Cardiac fibroblast (primary cell): ENCODE measurements around the gene FHIP1B.
A peak's percentile ranks its signal among the peaks of the same experiment; 100 is the strongest.

ENCODE experiments used
- DNase-seq, 2 donors: peaks; one replicate each; pipeline versions ENCODE4 v3.0.0 to v3.0.0-alpha.2; 2010; ENCODE audit warnings: low read depth in 2 of 2
- H3K4me3 ChIP-seq, 2 donors: replicated peaks in 1 of 2; 1 replicate in 1 of 2; 2 replicates in 1 of 2; pipeline ENCODE4 v1.5.1; 2011; ENCODE audit warnings: low read depth in 2 of 2, low read length in 2 of 2, mild to moderate bottlenecking in 2 of 2, moderate library complexity in 1 of 2
- TF ChIP-seq, protein P1 (sequence below): IDR thresholded peaks from one replicate; pipeline ENCODE4 v1.5.1; 2011; ENCODE audit warnings: low read depth, mild to moderate bottlenecking, low read length, inconsistent platforms

Gene FHIP1B

GRCh38 chr11:6204706-6205105, 29.7 kb downstream of the FHIP1B start:
- TF ChIP-seq, protein P1, sequence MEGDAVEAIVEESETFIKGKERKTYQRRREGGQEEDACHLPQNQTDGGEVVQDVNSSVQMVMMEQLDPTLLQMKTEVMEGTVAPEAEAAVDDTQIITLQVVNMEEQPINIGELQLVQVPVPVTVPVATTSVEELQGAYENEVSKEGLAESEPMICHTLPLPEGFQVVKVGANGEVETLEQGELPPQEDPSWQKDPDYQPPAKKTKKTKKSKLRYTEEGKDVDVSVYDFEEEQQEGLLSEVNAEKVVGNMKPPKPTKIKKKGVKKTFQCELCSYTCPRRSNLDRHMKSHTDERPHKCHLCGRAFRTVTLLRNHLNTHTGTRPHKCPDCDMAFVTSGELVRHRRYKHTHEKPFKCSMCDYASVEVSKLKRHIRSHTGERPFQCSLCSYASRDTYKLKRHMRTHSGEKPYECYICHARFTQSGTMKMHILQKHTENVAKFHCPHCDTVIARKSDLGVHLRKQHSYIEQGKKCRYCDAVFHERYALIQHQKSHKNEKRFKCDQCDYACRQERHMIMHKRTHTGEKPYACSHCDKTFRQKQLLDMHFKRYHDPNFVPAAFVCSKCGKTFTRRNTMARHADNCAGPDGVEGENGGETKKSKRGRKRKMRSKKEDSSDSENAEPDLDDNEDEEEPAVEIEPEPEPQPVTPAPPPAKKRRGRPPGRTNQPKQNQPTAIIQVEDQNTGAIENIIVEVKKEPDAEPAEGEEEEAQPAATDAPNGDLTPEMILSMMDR: no peak
- DNase-seq: peak in 1 of 2 donors; percentile 21
- H3K4me3 ChIP-seq: no peak overlapping the region

GRCh38 chr11:6203327-6203726, 31.1 kb downstream of the FHIP1B start:
- no peak for DNase-seq
- no peak overlapping the region for H3K4me3 ChIP-seq
- TF ChIP-seq, protein P1: no peak

- no peak for DNase-seq
- TF ChIP-seq, protein P1: no peak
- H3K4me3 ChIP-seq: no peak overlapping the region
These were observed 32.4 kb downstream of the FHIP1B start for GRCh38 chr11:6202041-6202440.

GRCh38 chr11:6201481-6201880, 33.0 kb downstream of the FHIP1B start:
- TF ChIP-seq, protein P1: no peak
- DNase-seq: peak; percentile 13 to 15
- H3K4me3 ChIP-seq: no peak overlapping the region

- DNase-seq: peak in 1 of 2 donors; percentile 40
- TF ChIP-seq, protein P1: no peak
- no peak overlapping the region for H3K4me3 ChIP-seq
These were observed 33.5 kb downstream of the FHIP1B start for GRCh38 chr11:6200975-6201374.

DNA sequence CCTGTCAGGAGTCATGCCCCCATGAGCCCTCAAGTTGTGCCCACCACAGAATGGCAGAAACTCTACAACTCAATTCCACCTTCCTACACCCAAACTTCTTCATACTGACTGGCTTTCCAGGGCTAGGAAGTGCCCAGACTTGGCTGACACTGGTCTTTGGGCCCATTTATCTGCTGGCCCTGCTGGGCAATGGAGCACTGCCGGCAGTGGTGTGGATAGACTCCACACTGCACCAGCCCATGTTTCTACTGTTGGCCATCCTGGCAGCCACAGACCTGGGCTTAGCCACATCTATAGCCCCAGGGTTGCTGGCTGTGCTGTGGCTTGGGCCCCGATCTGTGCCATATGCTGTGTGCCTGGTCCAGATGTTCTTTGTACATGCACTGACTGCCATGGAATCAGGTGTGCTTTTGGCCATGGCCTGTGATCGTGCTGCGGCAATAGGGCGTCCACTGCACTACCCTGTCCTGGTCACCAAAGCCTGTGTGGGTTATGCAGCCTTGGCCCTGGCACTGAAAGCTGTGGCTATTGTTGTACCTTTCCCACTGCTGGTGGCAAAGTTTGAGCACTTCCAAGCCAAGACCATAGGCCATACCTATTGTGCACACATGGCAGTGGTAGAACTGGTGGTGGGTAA, 35.1 kb downstream of the FHIP1B start, which contains the start of gene OR52W1:
Gene OR52W1, plus strand, starts transcription at position 51 of the 637 bp plus-strand sequence. Its CDS starts 0 bp downstream, at position 51.
- TF ChIP-seq, protein P1: no peak
- DNase-seq: no peak
- no peak within 1 kb of the TSS for H3K4me3 ChIP-seq
